ENCODE results near the gene KREMEN2.

Gene KREMEN2

GRCh38 chr16:2964475-2965336 lies 631 bp downstream of the KREMEN2 start:
- DNase-seq = peak; percentile 68

GRCh38 chr16:2966043-2966807 lies 2.1 kb downstream of the KREMEN2 start:
- DNase-seq = no peak

GRCh38 chr16:2966808-2967191 lies 2.7 kb downstream of the KREMEN2 start:
- peak; percentile 49 for DNase-seq

GRCh38 chr16:2967211-2967631 lies 3.1 kb downstream of the KREMEN2 start:
- DNase-seq = no peak

GRCh38 chr16:2967721-2968161 lies 3.7 kb downstream of the KREMEN2 start:
- no peak for DNase-seq

- no peak for DNase-seq
These were observed 4.3 kb downstream of the KREMEN2 start for GRCh38 chr16:2968368-2968737.

- DNase-seq = peak; percentile 98
These were observed 4.9 kb downstream of the KREMEN2 start, which contains the start of gene PAQR4 for GRCh38 chr16:2968738-2969544. Gene PAQR4, plus strand, starts transcription at chr16:2969348. Its CDS starts 327 bp downstream, at chr16:2969675.

- DNase-seq = peak; percentile 67
These were observed 5.8 kb downstream of the KREMEN2 start for GRCh38 chr16:2969545-2970521.

- no peak for DNase-seq
These were observed 6.5 kb downstream of the KREMEN2 start for GRCh38 chr16:2970563-2970962.

GRCh38 chr16:2971134-2971984 lies 7.3 kb downstream of the KREMEN2 start:
- no peak for DNase-seq

GRCh38 chr16:2971985-2972784 lies 8.1 kb downstream of the KREMEN2 start:
- DNase-seq = no peak

GRCh38 chr16:2973093-2973492 lies 9.0 kb downstream of the KREMEN2 start:
- DNase-seq = no peak

- DNase-seq = no peak
These were observed 9.7 kb downstream of the KREMEN2 start for GRCh38 chr16:2973605-2974318.

GRCh38 chr16:2974319-2975056 lies 10.4 kb downstream of the KREMEN2 start:
- DNase-seq = no peak

- no peak for DNase-seq
These were observed 11.2 kb downstream of the KREMEN2 start for GRCh38 chr16:2975161-2975795.

- DNase-seq = no peak
These were observed 12.1 kb downstream of the KREMEN2 start for GRCh38 chr16:2976201-2976600.

GRCh38 chr16:2976673-2977072 lies 12.6 kb downstream of the KREMEN2 start:
- no peak for DNase-seq

Measured in right kidney (tissue), 1 donor.